Dermis microvascular lymphatic vessel endothelial cell (primary cell): Measurements from ENCODE around the gene TEKT4. TPM values are rescaled to one million over a fixed set of nuclear protein-coding genes. Genes with fewer than 3 reads are reported as not detected.
"Not testable (repeated sequence)": the region's sequence is repeated elsewhere in the genome, so short reads cannot be mapped to it uniquely, and the experiment has no call there.

ENCODE experiments used
- DNase-seq, 2 donors: peaks; one replicate each; pipeline versions ENCODE4 v3.0.0 to v3.0.0-alpha.2; 2010; ENCODE audit warnings: low read depth in 2 of 2
- total RNA-seq: library from RNA; depleted of rRNA; stranded (reverse); fragments of >200 nt; gene quantifications from 2 replicates; pipeline ENCODE4 v1.2.1, GENCODE V29; 2014

TEKT4 gene
- total RNA-seq, 1 donor from 2014 or later = not detected

DNA sequence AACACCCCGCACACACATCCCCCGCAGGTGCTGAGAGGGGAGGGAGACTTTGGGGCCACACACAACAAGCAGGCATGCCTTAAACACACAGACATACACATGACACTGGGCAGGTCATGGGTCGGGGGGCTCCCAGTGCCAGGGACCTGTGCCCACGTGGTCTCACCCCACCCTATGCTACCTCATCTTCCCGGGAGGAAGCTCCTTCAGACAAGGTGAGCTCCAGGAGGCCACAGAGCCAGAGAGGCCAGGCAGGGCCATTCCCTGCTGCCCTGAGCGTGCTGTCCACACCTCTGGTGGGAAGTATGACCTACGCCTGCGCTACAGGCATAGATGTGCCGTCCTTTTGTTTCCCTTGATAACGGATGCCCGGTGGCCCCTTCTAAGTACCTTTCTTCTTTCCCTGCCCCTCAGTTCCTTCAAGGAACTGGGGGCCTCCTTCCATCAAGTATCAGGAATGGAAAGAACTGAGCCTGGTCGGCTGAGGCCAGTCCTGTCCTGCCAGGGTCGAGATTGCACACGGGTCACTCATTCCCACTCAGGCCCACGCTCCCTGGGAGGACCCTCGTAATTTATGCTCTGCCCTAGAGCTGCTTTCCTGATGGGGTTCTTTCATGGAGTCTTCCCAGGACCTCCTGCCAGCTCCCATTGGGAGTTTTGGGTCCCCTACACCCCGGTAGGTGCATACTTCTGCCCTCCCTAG lies 4.7 kb downstream of the TEKT4 start:
- DNase-seq = no peak

DNA sequence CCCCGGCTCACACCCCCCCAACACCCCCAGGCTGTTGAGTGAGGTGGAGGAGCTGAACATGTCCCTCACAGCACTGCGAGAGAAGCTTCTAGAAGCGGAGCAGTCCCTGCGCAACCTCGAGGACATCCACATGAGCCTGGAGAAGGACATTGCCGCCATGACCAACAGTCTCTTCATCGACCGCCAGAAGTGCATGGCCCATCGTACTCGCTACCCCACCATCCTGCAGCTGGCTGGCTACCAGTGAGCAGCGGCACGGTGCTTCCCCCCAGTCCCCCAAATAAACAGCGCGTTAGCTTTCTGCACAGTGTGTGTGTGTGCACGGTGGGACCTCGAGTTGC lies 5.3 kb downstream of the TEKT4 start:
- no peak for DNase-seq

DNA sequence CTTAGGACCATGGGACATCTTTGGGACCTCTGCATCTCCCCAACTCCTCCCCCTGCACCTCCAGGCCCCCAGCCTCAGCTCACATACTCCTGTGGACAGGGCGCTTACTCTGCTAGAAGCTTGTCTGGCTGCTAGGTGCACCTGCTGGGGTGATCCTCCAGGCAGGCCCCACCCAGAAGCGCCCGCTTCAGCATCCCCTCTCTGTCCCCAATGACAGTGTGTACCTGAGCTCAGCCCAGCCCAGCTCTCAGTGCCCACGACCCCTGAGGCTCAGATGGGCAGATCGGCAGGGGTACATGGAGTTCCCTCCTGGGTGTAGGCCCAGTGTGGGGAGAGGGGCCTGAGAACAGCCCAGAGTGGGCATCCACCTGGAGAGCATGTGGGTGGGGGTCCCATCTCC lies 5.9 kb downstream of the TEKT4 start:
- DNase-seq = no peak

GRCh38 chr2:94878575-94878974 lies 7.3 kb downstream of the TEKT4 start:
- DNase-seq = not testable (repeated sequence)

DNA sequence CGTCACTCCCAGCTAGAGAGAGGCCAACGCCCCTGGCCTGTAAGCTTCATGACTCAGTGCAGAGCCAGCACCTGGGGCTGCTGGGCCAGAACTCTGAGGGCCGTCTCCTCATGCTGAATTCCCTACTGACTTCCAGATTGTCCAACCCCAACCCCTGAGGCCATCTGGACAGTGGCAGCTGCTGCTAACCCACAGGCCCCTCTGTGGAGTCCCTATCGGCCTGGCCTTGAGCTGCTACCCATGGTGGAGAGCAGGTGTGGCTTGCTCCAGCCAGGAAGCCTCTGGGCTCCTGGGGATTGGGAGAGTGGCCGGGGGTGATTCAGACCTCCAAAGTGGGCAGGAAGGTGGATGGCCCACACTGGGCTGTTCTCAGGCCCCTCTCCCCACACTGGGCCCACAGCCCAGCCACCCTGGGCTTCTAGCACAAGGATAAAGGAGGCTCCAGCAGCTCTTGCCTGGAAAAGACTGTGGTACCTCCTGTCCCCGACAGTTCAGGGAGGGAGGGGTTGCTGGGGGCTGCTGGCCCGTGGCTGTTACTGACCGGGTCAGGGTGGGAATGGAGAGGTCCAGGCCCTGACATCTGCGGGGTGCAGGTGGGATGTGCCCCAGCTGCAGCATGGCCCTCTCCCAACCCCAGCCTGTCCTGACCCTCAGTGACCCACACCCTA lies 8.2 kb downstream of the TEKT4 start:
- no peak for DNase-seq

DNA sequence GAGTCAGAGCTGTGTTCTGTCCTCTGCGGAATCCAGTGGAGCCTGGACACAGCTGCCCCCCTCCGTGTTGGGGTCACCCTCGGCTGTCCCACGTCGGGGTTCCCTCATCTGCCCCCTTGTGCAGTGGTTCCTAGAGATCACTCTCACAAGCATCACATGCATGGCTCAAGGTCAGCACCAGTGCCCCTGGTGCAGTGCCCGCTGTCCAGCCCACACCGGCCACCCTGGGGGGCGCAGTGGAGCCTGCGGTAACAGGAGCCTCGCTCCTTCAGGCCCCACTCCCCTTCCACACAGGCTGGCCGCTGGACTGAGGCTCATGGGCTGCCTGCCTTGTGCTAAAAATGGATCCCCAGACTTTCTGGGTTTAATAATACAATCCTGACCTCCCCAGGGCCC lies 8.8 kb downstream of the TEKT4 start:
- no peak for DNase-seq

DNA sequence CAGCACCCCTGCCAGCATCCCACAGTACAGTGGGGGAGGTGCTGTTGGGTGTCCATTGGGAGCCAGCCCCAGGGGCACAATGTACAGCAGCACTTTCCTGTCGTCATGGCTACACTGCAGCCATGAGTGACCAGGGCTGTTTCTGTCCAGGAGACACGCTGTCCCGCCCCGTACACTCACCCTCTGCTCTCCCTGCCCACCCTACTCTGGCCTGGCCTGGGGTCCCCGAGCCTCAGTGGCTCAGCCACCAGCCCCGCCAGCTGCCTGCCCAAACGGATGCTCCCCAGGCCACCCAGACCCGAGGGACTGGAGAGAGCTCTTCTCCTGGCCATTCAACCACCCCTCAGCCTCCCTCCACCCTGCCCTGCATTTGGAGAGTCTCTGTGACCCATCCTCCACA lies 9.3 kb downstream of the TEKT4 start:
- no peak for DNase-seq

DNA sequence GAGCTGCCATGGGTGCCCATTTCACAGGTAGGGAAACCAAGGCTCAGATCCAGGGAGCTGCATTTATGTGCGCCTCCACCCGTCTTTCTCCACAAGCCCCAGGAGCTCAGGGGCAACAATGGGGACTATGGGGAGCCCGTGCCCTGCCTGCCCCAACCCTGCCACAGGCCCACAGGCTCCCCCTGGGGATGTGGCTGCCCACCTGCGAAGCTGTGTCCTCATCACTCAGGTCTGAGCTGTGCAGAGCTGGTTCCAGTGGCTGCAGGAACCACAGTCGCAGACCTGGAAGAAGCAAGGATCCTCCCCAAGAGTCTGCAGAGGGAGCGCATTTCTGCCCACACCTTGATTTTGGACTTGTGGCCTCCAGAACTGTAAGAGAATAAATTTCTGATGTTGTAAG lies 9.8 kb downstream of the TEKT4 start:
- no peak for DNase-seq

- no peak for DNase-seq
Observed at GRCh38 chr2:94890234-94890633, 19.0 kb downstream of the TEKT4 start.

DNA sequence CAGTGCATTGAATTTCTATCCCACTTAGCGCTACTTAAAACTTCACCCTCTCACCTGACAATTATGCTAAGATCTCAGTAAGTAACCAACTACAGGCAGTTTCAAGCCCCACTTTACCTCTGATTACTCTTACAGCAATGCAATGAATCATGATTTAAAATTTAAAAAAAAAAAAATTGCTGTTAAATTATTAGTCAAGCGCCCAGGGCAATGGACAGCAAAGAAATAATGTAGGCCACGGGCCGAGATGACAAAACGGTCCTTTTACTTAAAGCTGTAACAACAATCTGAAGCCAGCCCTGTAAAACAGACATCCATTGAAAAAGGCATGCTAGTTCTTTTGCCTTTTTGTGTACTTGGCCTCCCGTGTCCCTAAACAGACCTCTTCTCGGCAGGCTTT lies 24.0 kb downstream of the TEKT4 start:
- DNase-seq = not testable (repeated sequence)

DNA sequence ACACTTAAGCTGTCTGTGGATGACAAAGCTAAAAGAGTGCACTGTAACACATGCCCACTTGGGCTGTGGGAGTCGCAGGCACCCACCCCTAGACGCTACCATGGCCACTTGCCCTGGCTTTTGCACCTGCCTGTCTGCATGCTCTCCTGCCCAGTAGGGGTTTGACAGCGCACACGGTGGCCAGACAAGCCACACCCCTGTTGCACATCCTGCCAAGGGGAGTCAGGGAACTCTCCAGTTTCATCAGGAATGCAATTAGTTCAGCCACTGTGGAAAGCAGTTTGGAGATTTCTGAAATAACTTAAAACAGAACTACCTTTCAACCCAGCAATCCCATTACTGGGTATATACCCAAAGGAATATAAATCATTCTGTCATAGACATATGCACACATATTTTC lies 35.7 kb downstream of the TEKT4 start:
- DNase-seq = not testable (repeated sequence)

DNA sequence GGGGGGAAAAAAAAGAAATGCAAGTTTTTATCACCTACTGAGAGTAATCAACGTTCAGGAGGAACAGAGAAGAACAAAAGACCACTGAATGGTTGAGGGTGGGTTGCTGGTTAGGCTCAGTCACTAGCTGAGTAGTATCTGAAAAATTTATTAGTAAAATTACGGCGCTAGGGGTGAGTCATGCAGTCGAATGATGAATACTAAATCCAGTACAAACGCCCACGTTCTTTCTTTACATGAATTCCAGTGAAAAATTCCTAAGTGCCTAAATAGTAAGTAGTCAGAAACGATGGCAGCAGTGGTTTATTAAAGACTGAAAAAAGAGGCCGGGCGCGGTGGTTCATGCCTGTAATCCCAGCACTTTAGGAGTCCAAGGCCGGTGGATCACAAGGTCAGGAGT lies 52.0 kb downstream of the TEKT4 start:
- DNase-seq = no peak

GRCh38 chr2:94924999-94925398 lies 53.8 kb downstream of the TEKT4 start:
- DNase-seq = not testable (repeated sequence)

Other genes with a start within 250 kb of the TEKT4 start
- not detected in 2 replicates for gene MAL, start 154.3 kb downstream of the TEKT4 start, total RNA-seq